Vagina (tissue), 2 donors: Measurements from ENCODE around the gene PAPPA.

Experiments used
- CTCF ChIP-seq, 3 experiments: fragments of 450-650 bp in 2 of 3; fragments of 200-600 bp in 1 of 3; sonication (generic) in 1 of 3; IDR thresholded peaks; one replicate each; pipeline ENCODE4 v1.5.1; 2017 to 2019; ENCODE audit warnings: antibody characterized with exemption in 3 of 3, mild to moderate bottlenecking in 2 of 3, moderate library complexity in 2 of 3
- POLR2A ChIP-seq, 2 donors: fragments of 450-650 bp; IDR thresholded peaks; one replicate each; pipeline ENCODE4 v1.6.1; 2017; ENCODE audit warnings: antibody characterized with exemption in 2 of 2, mild to moderate bottlenecking in 2 of 2, moderate library complexity in 2 of 2

DNA sequence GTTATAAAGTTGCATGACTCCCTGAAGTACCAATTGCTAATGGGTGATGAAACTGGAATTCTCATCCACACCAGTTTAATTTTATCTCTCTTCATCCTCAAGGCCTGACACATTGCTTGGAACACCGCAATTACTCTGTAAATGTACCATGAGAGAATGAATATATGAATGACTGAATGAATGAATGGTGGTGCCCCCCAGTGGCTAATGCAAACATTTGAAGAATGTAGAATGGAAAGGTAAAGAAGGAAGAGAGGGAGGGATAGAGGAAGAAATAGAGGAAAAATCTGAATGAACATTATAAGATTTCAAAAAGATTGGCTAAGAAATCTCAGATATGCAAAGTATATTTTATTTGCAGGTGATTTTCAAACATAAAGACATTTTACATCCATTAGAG, 13.1 kb downstream of the PAPPA start:
- no peak for TF ChIP-seq POLR2A (IDR thresholded peaks at IDR 0.05)
- TF ChIP-seq CTCF (IDR thresholded peaks at IDR 0.05), result peak in 1 of 3 experiments; percentile 10
